Measurements from ENCODE around the gene ST6GALNAC2. TPM values are rescaled to one million over a fixed set of nuclear protein-coding genes. Genes with fewer than 3 reads are reported as not detected.

ST6GALNAC2 gene
- total RNA-seq, 2 donors from 2014 or later, result 21.0 to 23.1 TPM

DNA sequence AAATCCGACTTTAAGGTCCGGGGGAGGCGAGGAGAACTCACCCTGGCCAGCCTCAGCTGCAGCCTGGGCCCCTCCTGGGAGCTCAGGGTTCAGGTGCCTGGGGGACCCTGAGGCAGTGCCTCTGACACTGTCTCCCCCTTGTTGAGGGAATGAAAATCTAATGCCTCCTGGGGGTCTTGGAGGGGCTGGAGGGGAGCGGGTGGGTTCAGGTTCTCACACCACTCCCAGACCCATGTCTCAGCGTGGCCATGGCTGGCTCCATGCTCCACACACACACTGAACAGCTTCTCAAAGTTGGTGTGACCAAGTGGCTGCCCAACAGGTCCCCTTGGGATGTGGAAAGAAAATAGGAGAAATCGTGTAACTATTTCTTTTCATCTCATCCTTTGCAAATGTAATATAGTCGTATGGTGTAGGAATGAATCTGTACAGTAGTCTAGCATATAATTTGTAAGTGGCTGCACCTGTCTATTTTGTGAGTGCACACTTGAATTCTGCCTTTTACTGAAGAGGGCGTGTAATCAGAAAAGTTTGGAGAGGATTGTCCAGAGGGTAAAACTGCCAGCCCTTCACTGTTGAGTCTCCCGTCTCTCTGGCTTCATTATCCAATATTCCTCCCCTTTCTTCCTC is 46.6 kb downstream of the ST6GALNAC2 start:
- Histone ChIP-seq H3K9me3 (no peaks in the 10 kb centered on the region), H3K27ac (no peak overlapping the region), H3K36me3 (no peaks in the 10 kb centered on the region), H3K4me1 (replicated peaks) (peaks cover 4% of the 10 kb centered on the region), H3K4me3 (no peak overlapping the region), H3K27me3 (replicated peaks; ENCODE audit: insufficient read depth) (peaks cover 3% of the 10 kb centered on the region)
- 86% methylated on average over 9 of the region's 9 CpGs for WGBS
- DNase-seq (ENCODE audit: low spot score), result no peak
- intact Hi-C loops (cut with DNase I), result no loop called here
- TF ChIP-seq, protein P1, sequence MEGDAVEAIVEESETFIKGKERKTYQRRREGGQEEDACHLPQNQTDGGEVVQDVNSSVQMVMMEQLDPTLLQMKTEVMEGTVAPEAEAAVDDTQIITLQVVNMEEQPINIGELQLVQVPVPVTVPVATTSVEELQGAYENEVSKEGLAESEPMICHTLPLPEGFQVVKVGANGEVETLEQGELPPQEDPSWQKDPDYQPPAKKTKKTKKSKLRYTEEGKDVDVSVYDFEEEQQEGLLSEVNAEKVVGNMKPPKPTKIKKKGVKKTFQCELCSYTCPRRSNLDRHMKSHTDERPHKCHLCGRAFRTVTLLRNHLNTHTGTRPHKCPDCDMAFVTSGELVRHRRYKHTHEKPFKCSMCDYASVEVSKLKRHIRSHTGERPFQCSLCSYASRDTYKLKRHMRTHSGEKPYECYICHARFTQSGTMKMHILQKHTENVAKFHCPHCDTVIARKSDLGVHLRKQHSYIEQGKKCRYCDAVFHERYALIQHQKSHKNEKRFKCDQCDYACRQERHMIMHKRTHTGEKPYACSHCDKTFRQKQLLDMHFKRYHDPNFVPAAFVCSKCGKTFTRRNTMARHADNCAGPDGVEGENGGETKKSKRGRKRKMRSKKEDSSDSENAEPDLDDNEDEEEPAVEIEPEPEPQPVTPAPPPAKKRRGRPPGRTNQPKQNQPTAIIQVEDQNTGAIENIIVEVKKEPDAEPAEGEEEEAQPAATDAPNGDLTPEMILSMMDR (IDR thresholded peaks at IDR 0.05), result no peak
- TF ChIP-seq POLR2AphosphoS5 (IDR thresholded peaks at IDR 0.05) (no peak), POLR2A (IDR thresholded peaks at IDR 0.05) (no peak)

DNA sequence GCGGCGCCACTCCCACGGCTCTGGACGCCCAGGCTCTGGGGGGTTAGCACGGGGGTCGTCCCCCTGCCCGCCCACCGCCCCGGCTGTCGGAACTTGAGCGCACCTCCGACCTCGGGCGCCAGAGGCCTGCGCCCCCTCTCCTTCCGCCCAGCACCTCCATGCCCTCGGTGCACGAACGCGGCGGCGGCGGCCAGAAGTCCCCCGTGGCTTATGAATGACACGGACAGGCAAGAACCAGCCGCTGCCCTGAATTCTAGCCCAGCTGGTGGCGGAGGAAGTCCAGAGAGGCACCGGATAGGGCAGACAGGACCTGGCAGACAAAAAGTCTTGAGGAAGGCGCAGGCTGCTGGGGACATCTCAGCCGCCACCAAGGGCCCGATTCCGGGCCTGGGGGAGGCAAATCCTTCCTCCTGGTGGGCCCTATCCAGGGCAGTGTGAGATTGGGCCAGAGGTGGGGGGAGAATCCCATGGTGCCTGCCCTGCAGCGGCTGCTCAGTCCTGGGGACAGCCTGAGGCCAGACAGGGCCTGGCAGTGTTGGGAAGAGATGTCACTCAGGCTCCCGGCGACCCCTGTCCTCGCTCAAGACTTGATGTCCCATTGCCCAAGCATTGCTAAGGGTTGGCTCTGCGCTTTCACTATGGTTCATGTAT is 47.3 kb downstream of the ST6GALNAC2 start:
- Histone ChIP-seq H3K4me3 (peak overlapping the region; percentile 27 to 32), H3K36me3 (no peaks in the 10 kb centered on the region), H3K27me3 (replicated peaks; ENCODE audit: insufficient read depth) (peaks cover 3% of the 10 kb centered on the region), H3K4me1 (replicated peaks) (peaks cover 4% of the 10 kb centered on the region), H3K9me3 (no peaks in the 10 kb centered on the region), H3K27ac (peak overlapping the region; percentile 45 to 52)
- WGBS, result 36% methylated on average over 35 of the region's 37 CpGs
- TF ChIP-seq POLR2A (IDR thresholded peaks at IDR 0.05) (no peak), POLR2AphosphoS5 (IDR thresholded peaks at IDR 0.05) (no peak)
- TF ChIP-seq, protein P1 (IDR thresholded peaks at IDR 0.05), result no peak
- intact Hi-C loops (cut with DNase I), result no loop called here
- no peak for DNase-seq (ENCODE audit: low spot score)

GRCh38 chr17:76537578-76538280 is 47.9 kb downstream of the ST6GALNAC2 start, which contains the start of gene CYGB:
Gene CYGB, minus strand, starts transcription at chr17:76537709. Its CDS starts 167 bp downstream, at chr17:76537542.
- Histone ChIP-seq H3K4me1 (replicated peaks) (peaks cover 4% of the 10 kb centered on the region), H3K27ac (peak within 1 kb of the TSS; percentile 45 to 52), H3K4me3 (peak within 1 kb of the TSS; percentile 27 to 32), H3K9me3 (no peaks in the 10 kb centered on the region), H3K36me3 (no peaks in the 10 kb centered on the region), H3K27me3 (replicated peaks; ENCODE audit: insufficient read depth) (peaks cover 3% of the 10 kb centered on the region)
- 3% methylated on average over 74 of the region's 95 CpGs for WGBS
- intact Hi-C loops (cut with DNase I), result no loop called here
- DNase-seq (ENCODE audit: low spot score), result no peak
- TF ChIP-seq POLR2AphosphoS5 (IDR thresholded peaks at IDR 0.05) (no peak), POLR2A (IDR thresholded peaks at IDR 0.05) (no peak)
- TF ChIP-seq, protein P1 (IDR thresholded peaks at IDR 0.05), result no peak

DNA sequence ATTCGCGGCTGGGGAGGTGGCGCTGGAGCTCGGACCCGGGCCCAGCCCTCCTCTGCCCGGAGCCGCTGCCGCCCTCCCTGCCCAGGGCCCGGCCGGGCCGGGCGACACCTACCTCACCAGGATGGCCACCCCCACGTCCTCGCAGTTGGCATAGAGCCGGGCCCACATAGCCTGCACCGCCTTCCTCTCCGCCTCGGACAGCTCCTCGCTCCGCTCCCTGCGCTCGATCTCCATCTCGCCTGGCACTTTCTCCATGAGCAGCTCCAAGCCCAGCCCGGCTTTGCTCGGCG is 48.4 kb downstream of the ST6GALNAC2 start:
- no peaks in the 10 kb centered on the region for H3K36me3 ChIP-seq
- peaks cover 3% of the 10 kb centered on the region for H3K27me3 ChIP-seq (replicated peaks; ENCODE audit: insufficient read depth)
- peak overlapping the region; percentile 27 to 32 for H3K4me3 ChIP-seq
- TF ChIP-seq, protein P1 (IDR thresholded peaks at IDR 0.05), result no peak
- TF ChIP-seq POLR2A (IDR thresholded peaks at IDR 0.05) (no peak), POLR2AphosphoS5 (IDR thresholded peaks at IDR 0.05) (no peak)
- H3K27ac ChIP-seq, result peak overlapping the region; percentile 36 to 52
- H3K4me1 ChIP-seq (replicated peaks), result peaks cover 4% of the 10 kb centered on the region
- no peak for DNase-seq (ENCODE audit: low spot score)
- intact Hi-C loops (cut with DNase I), result no loop called here
- no peaks in the 10 kb centered on the region for H3K9me3 ChIP-seq
- WGBS, result under 1% methylated on average over 26 of the region's 26 CpGs
